Measurements from ENCODE around the gene HIP1. TPM values are rescaled to one million over a fixed set of nuclear protein-coding genes. Genes with fewer than 3 reads are reported as not detected.
"Not testable (repeated sequence)": the region's sequence is repeated elsewhere in the genome, so short reads cannot be mapped to it uniquely, and the experiment has no call there.

Gene HIP1
- total RNA-seq, 1 experiment from 2014 or later, result 10.7 TPM

GRCh38 chr7:75531359-75531821 is 207.4 kb downstream of the HIP1 start:
- H3K4me3 Mint-ChIP-seq (ENCODE audit: low read depth, unreplicated experiment), result no peak overlapping the region
- H3K27me3 Mint-ChIP-seq (ENCODE audit: unreplicated experiment), result no peaks in the 10 kb centered on the region
- intact Hi-C loops (cut with micrococcal nuclease; ENCODE audit: unreplicated experiment), result no loop called here
- no peak for DNase-seq
- no peak overlapping the region for H3K27ac Mint-ChIP-seq (ENCODE audit: unreplicated experiment)
- CTCF ChIA-PET, result no interaction called here
- peaks cover 19% of the 10 kb centered on the region for H3K36me3 Mint-ChIP-seq (ENCODE audit: insufficient read depth, unreplicated experiment)
- no peaks in the 10 kb centered on the region for H3K4me1 Mint-ChIP-seq (ENCODE audit: low read depth, unreplicated experiment)
- no peak for TF ChIP-seq CTCF (IDR thresholded peaks at IDR 0.05; ENCODE audit: unreplicated experiment)
- no peaks in the 10 kb centered on the region for H3K9me3 Mint-ChIP-seq (ENCODE audit: low read depth, unreplicated experiment)
- BruUV-seq (replicated peaks), result no TSS peak

GRCh38 chr7:75527224-75527722 is 211.5 kb downstream of the HIP1 start:
- intact Hi-C loops (cut with micrococcal nuclease; ENCODE audit: unreplicated experiment); BruUV-seq (replicated peaks): not testable (repeated sequence)

GRCh38 chr7:75521727-75522126 is 217.0 kb downstream of the HIP1 start:
- peaks cover 33% of the 10 kb centered on the region for H3K36me3 Mint-ChIP-seq (ENCODE audit: insufficient read depth, unreplicated experiment)
- H3K4me3 Mint-ChIP-seq (ENCODE audit: low read depth, unreplicated experiment); BruUV-seq (replicated peaks); H3K27ac Mint-ChIP-seq (ENCODE audit: unreplicated experiment); CTCF ChIA-PET; DNase-seq; H3K27me3 Mint-ChIP-seq (ENCODE audit: unreplicated experiment); H3K4me1 Mint-ChIP-seq (ENCODE audit: low read depth, unreplicated experiment); intact Hi-C loops (cut with micrococcal nuclease; ENCODE audit: unreplicated experiment): not testable (repeated sequence)
- peaks cover 11% of the 10 kb centered on the region for H3K9me3 Mint-ChIP-seq (ENCODE audit: low read depth, unreplicated experiment)

More at GRCh38 chr7:75527224-75527722, 211.5 kb downstream of the HIP1 start:
- H3K4me1 Mint-ChIP-seq (ENCODE audit: low read depth, unreplicated experiment); H3K9me3 Mint-ChIP-seq (ENCODE audit: low read depth, unreplicated experiment); DNase-seq; H3K27me3 Mint-ChIP-seq (ENCODE audit: unreplicated experiment); CTCF ChIA-PET: not testable (repeated sequence)
- Mint-ChIP-seq H3K27ac (ENCODE audit: unreplicated experiment) (peak overlapping the region; percentile 77), H3K36me3 (ENCODE audit: insufficient read depth, unreplicated experiment) (peaks cover 39% of the 10 kb centered on the region), H3K4me3 (ENCODE audit: low read depth, unreplicated experiment) (peak overlapping the region; percentile 91)

- H3K27me3 Mint-ChIP-seq (ENCODE audit: unreplicated experiment); BruUV-seq (replicated peaks): not testable (repeated sequence)
- peaks cover 18% of the 10 kb centered on the region for H3K36me3 Mint-ChIP-seq (ENCODE audit: insufficient read depth, unreplicated experiment)
Measured at GRCh38 chr7:75518842-75519241, 219.9 kb downstream of the HIP1 start.

GRCh38 chr7:75509033-75509432 is 229.7 kb downstream of the HIP1 start:
- CTCF ChIA-PET; H3K4me3 Mint-ChIP-seq (ENCODE audit: low read depth, unreplicated experiment); H3K27me3 Mint-ChIP-seq (ENCODE audit: unreplicated experiment); BruUV-seq (replicated peaks); H3K9me3 Mint-ChIP-seq (ENCODE audit: low read depth, unreplicated experiment); H3K27ac Mint-ChIP-seq (ENCODE audit: unreplicated experiment); H3K4me1 Mint-ChIP-seq (ENCODE audit: low read depth, unreplicated experiment); intact Hi-C loops (cut with micrococcal nuclease; ENCODE audit: unreplicated experiment); DNase-seq: not testable (repeated sequence)
- peaks cover 10% of the 10 kb centered on the region for H3K36me3 Mint-ChIP-seq (ENCODE audit: insufficient read depth, unreplicated experiment)

More at GRCh38 chr7:75518842-75519241, 219.9 kb downstream of the HIP1 start:
- CTCF ChIA-PET; H3K27ac Mint-ChIP-seq (ENCODE audit: unreplicated experiment); H3K4me1 Mint-ChIP-seq (ENCODE audit: low read depth, unreplicated experiment); intact Hi-C loops (cut with micrococcal nuclease; ENCODE audit: unreplicated experiment); H3K4me3 Mint-ChIP-seq (ENCODE audit: low read depth, unreplicated experiment); DNase-seq: not testable (repeated sequence)
- peaks cover 11% of the 10 kb centered on the region for H3K9me3 Mint-ChIP-seq (ENCODE audit: low read depth, unreplicated experiment)

GRCh38 chr7:75492020-75492419 is 246.7 kb downstream of the HIP1 start, which contains the start of gene SPDYE5:
Gene SPDYE5 (plus strand): TSS chr7:75492320. CDS start chr7:75494048, 1,728 bp downstream.
- BruUV-seq (replicated peaks); H3K9me3 Mint-ChIP-seq (ENCODE audit: low read depth, unreplicated experiment); H3K4me1 Mint-ChIP-seq (ENCODE audit: low read depth, unreplicated experiment); DNase-seq; H3K4me3 Mint-ChIP-seq (ENCODE audit: low read depth, unreplicated experiment); H3K36me3 Mint-ChIP-seq (ENCODE audit: insufficient read depth, unreplicated experiment); CTCF ChIA-PET; H3K27me3 Mint-ChIP-seq (ENCODE audit: unreplicated experiment); intact Hi-C loops (cut with micrococcal nuclease; ENCODE audit: unreplicated experiment); H3K27ac Mint-ChIP-seq (ENCODE audit: unreplicated experiment): not testable (repeated sequence)

- CTCF ChIA-PET; H3K4me1 Mint-ChIP-seq (ENCODE audit: low read depth, unreplicated experiment); BruUV-seq (replicated peaks); H3K27me3 Mint-ChIP-seq (ENCODE audit: unreplicated experiment); H3K9me3 Mint-ChIP-seq (ENCODE audit: low read depth, unreplicated experiment); intact Hi-C loops (cut with micrococcal nuclease; ENCODE audit: unreplicated experiment): not testable (repeated sequence)
- Mint-ChIP-seq H3K4me3 (ENCODE audit: low read depth, unreplicated experiment) (peak within 1 kb of the TSS; percentile 92), H3K27ac (ENCODE audit: unreplicated experiment) (peak within 1 kb of the TSS; percentile 88), H3K36me3 (ENCODE audit: insufficient read depth, unreplicated experiment) (peaks cover 16% of the 10 kb centered on the region)
- DNase-seq, result peak; percentile 80
Measured at GRCh38 chr7:75485979-75486643, 252.6 kb downstream of the HIP1 start, which contains the start of gene POM121C. Gene POM121C (minus strand): TSS chr7:75486299. CDS start chr7:75441496, 44,803 bp downstream.

- H3K4me1 Mint-ChIP-seq (ENCODE audit: low read depth, unreplicated experiment); BruUV-seq (replicated peaks); CTCF ChIA-PET; intact Hi-C loops (cut with micrococcal nuclease; ENCODE audit: unreplicated experiment); H3K27me3 Mint-ChIP-seq (ENCODE audit: unreplicated experiment); H3K9me3 Mint-ChIP-seq (ENCODE audit: low read depth, unreplicated experiment): not testable (repeated sequence)
- H3K36me3 Mint-ChIP-seq (ENCODE audit: insufficient read depth, unreplicated experiment), result peaks cover 16% of the 10 kb centered on the region
- peak overlapping the region; percentile 92 for H3K4me3 Mint-ChIP-seq (ENCODE audit: low read depth, unreplicated experiment)
- peak overlapping the region; percentile 88 for H3K27ac Mint-ChIP-seq (ENCODE audit: unreplicated experiment)
- DNase-seq, result peak; percentile 1
Measured at GRCh38 chr7:75485355-75485978, 253.3 kb downstream of the HIP1 start.
